ENCODE results near the gene FOXP1. TPM values are rescaled to one million over a fixed set of nuclear protein-coding genes. Genes with fewer than 3 reads are reported as not detected.
"Not testable (repeated sequence)": the region's sequence is repeated elsewhere in the genome, so short reads cannot be mapped to it uniquely, and the experiment has no call there.

The FOXP1 gene
- total RNA-seq, 1 donor from 2014 or later: 31.1 TPM

- Mint-ChIP-seq H3K27me3 (ENCODE audit: unreplicated experiment) (peaks cover 7% of the 10 kb centered on the region), H3K9me3 (ENCODE audit: unreplicated experiment) (no peaks in the 10 kb centered on the region), H3K36me3 (ENCODE audit: unreplicated experiment) (no peaks in the 10 kb centered on the region), H3K27ac (ENCODE audit: unreplicated experiment) (no peak overlapping the region), H3K4me3 (ENCODE audit: unreplicated experiment) (no peak overlapping the region), H3K4me1 (ENCODE audit: low read depth, unreplicated experiment) (no peaks in the 10 kb centered on the region)
- no peak for TF ChIP-seq CTCF (IDR thresholded peaks at IDR 0.05; ENCODE audit: partially characterized antibody, unreplicated experiment)
- no peak for DNase-seq
Observed at GRCh38 chr3:71441217-71441924, 142.2 kb downstream of the FOXP1 start.

GRCh38 chr3:71438904-71439303, 144.6 kb downstream of the FOXP1 start:
- TF ChIP-seq CTCF (IDR thresholded peaks at IDR 0.05; ENCODE audit: partially characterized antibody, unreplicated experiment): no peak
- no peak for DNase-seq
- peaks cover 5% of the 10 kb centered on the region for H3K36me3 Mint-ChIP-seq (ENCODE audit: unreplicated experiment)
- H3K27ac Mint-ChIP-seq (ENCODE audit: unreplicated experiment): no peak overlapping the region
- no peaks in the 10 kb centered on the region for H3K4me1 Mint-ChIP-seq (ENCODE audit: low read depth, unreplicated experiment)
- peaks cover 4% of the 10 kb centered on the region for H3K9me3 Mint-ChIP-seq (ENCODE audit: unreplicated experiment)
- H3K27me3 Mint-ChIP-seq (ENCODE audit: unreplicated experiment): peaks cover 6% of the 10 kb centered on the region
- H3K4me3 Mint-ChIP-seq (ENCODE audit: unreplicated experiment): no peak overlapping the region

GRCh38 chr3:71438071-71438685, 145.3 kb downstream of the FOXP1 start:
- peaks cover 5% of the 10 kb centered on the region for H3K36me3 Mint-ChIP-seq (ENCODE audit: unreplicated experiment)
- no peaks in the 10 kb centered on the region for H3K4me1 Mint-ChIP-seq (ENCODE audit: low read depth, unreplicated experiment)
- H3K27ac Mint-ChIP-seq (ENCODE audit: unreplicated experiment): no peak overlapping the region
- no peak for DNase-seq
- H3K4me3 Mint-ChIP-seq (ENCODE audit: unreplicated experiment): no peak overlapping the region
- TF ChIP-seq CTCF (IDR thresholded peaks at IDR 0.05; ENCODE audit: partially characterized antibody, unreplicated experiment): no peak
- H3K27me3 Mint-ChIP-seq (ENCODE audit: unreplicated experiment): peaks cover 5% of the 10 kb centered on the region
- peaks cover 4% of the 10 kb centered on the region for H3K9me3 Mint-ChIP-seq (ENCODE audit: unreplicated experiment)

- H3K27me3 Mint-ChIP-seq (ENCODE audit: unreplicated experiment): peaks cover 2% of the 10 kb centered on the region
- H3K36me3 Mint-ChIP-seq (ENCODE audit: unreplicated experiment): peaks cover 5% of the 10 kb centered on the region
- no peaks in the 10 kb centered on the region for H3K4me1 Mint-ChIP-seq (ENCODE audit: low read depth, unreplicated experiment)
- DNase-seq: no peak
- no peak overlapping the region for H3K27ac Mint-ChIP-seq (ENCODE audit: unreplicated experiment)
- H3K9me3 Mint-ChIP-seq (ENCODE audit: unreplicated experiment): peaks cover 4% of the 10 kb centered on the region
- H3K4me3 Mint-ChIP-seq (ENCODE audit: unreplicated experiment): no peak overlapping the region
- TF ChIP-seq CTCF (IDR thresholded peaks at IDR 0.05; ENCODE audit: partially characterized antibody, unreplicated experiment): no peak
Observed at GRCh38 chr3:71436337-71436736, 147.2 kb downstream of the FOXP1 start.

- not testable (repeated sequence) for H3K4me3 Mint-ChIP-seq (ENCODE audit: unreplicated experiment); DNase-seq; H3K9me3 Mint-ChIP-seq (ENCODE audit: unreplicated experiment); H3K27ac Mint-ChIP-seq (ENCODE audit: unreplicated experiment); H3K27me3 Mint-ChIP-seq (ENCODE audit: unreplicated experiment); H3K4me1 Mint-ChIP-seq (ENCODE audit: low read depth, unreplicated experiment); H3K36me3 Mint-ChIP-seq (ENCODE audit: unreplicated experiment)
Observed at GRCh38 chr3:71435836-71436235, 147.7 kb downstream of the FOXP1 start.

Measured in glutamatergic neuron (in vitro differentiated cells).